Kidney epithelial cell (primary cell): Measurements from ENCODE around the gene PLXNA2. TPM values are rescaled to one million over a fixed set of nuclear protein-coding genes. Genes with fewer than 3 reads are reported as not detected.

ENCODE experiments used
- DNase-seq: peaks from one replicate; pipeline ENCODE4 v3.0.0-alpha.2; 2010; ENCODE audit warnings: low read depth
- H3K27me3 ChIP-seq: 2 replicates; pipeline ENCODE4 v1.6.0; 2011; ENCODE audit warnings: low read length; ENCODE audit not compliant: control insufficient read depth, insufficient read depth
- H3K36me3 ChIP-seq: 2 replicates; pipeline ENCODE4 v1.5.1; 2011; ENCODE audit warnings: low read length; ENCODE audit not compliant: control insufficient read depth, insufficient read depth
- H3K4me3 ChIP-seq: 2 replicates; pipeline ENCODE4 v1.5.1; 2011; ENCODE audit warnings: low read depth, mild to moderate bottlenecking, control low read depth, low read length
- total RNA-seq: library from RNA; depleted of rRNA; stranded (reverse); fragments of >200 nt; gene quantifications from 2 replicates; pipeline ENCODE4 v1.2.3, GENCODE V29; 2015
- TF ChIP-seq, protein P1 (sequence below): IDR thresholded peaks from 2 replicates; pipeline ENCODE4 v1.5.1; 2011; ENCODE audit warnings: mild to moderate bottlenecking, moderate library complexity, low read length, control low read depth, inconsistent platforms; ENCODE audit not compliant: insufficient read depth, poor library complexity, severe bottlenecking

PLXNA2 gene
- total RNA-seq, 1 donor from 2014 or later: 6.9 TPM

DNA sequence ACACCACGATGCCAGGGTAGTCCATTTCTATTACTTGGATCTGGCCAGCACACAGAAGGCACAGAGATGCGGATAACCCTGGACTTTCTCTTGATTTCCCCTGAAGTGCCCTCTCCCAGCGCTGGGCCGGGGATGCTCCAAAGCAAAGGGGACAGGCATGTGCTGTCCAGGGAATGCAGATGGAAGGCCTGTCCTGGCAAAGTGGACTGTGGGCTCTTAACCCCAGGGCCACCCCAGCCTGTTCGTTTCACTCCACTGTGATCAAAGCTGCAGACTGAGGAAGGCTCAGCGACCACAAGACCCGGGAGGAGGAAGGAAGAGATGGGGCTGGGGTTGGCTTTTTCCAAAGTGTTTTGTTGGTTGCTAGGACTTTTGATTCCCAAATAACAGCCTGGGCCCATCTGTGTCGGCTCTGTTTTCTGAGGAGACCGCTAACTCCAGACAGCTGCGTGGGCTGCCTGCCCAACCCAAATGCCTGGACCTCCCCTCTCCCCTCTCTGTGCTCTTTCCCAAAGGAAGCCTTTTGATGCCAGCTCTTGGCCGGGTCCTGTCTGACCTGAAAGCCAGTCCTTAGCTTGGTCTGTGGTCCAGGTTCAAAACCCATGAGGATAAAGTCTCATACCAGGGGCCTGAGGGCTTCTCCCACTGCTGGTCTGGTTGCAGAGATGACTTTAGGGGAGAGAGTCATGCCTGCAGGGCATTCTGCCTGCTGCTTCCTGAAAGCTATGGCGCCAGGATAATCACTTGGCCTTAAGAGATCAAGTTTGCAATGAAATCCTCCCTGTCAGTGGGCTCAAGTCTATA is 213.7 kb downstream of the PLXNA2 start:
- no peak overlapping the region for H3K4me3 ChIP-seq
- DNase-seq: no peak
- H3K36me3 ChIP-seq: peaks cover 1% of the 10 kb centered on the region
- TF ChIP-seq, protein P1, sequence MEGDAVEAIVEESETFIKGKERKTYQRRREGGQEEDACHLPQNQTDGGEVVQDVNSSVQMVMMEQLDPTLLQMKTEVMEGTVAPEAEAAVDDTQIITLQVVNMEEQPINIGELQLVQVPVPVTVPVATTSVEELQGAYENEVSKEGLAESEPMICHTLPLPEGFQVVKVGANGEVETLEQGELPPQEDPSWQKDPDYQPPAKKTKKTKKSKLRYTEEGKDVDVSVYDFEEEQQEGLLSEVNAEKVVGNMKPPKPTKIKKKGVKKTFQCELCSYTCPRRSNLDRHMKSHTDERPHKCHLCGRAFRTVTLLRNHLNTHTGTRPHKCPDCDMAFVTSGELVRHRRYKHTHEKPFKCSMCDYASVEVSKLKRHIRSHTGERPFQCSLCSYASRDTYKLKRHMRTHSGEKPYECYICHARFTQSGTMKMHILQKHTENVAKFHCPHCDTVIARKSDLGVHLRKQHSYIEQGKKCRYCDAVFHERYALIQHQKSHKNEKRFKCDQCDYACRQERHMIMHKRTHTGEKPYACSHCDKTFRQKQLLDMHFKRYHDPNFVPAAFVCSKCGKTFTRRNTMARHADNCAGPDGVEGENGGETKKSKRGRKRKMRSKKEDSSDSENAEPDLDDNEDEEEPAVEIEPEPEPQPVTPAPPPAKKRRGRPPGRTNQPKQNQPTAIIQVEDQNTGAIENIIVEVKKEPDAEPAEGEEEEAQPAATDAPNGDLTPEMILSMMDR: no peak
- no peaks in the 10 kb centered on the region for H3K27me3 ChIP-seq

DNA sequence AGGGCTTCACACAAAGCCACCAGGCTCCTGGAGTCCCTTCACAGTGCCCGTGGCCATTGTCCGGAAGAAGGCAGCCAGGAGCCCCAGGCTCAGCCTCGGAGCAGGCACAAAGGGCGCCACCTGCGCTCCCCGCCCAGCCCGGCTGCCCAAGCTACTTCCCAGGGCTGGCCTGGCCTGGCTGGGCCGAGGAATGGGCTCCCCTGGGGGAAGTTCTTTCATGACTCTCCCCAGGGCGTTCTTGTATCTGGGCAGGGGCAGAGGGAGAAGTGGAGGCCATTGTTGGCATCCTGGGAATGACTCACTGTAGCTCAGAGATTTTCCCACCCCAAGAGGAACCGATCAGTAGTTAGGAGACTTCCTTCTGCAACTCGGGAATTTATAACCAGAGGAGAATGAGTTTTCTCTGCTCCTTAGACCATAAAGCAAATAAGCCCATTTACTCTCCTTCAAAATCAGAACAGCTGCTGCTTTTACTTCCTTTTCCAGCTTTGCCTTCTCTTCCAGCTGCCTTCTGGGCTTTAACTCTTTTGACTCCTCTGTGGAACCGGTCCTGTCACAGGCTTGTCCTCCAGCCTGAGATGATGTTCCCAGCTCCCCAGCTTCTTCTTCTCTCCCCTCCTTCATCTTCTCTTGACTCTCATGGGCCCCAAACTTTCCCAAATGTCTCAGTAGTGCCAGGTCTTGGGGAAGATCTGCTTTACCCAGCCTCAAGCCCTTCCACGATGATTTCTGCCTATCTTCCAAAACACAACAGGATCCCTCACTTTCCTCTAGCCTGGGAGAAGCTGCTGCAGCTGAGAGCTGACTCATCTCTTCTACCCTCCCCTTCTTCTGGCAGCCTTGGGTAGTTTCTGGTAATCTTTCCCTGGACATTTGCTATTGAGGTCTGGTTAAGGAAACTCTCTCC is 214.6 kb downstream of the PLXNA2 start:
- Histone ChIP-seq H3K36me3 (peaks cover 1% of the 10 kb centered on the region), H3K27me3 (no peaks in the 10 kb centered on the region), H3K4me3 (no peak overlapping the region)
- TF ChIP-seq, protein P1: no peak
- DNase-seq: no peak

DNA sequence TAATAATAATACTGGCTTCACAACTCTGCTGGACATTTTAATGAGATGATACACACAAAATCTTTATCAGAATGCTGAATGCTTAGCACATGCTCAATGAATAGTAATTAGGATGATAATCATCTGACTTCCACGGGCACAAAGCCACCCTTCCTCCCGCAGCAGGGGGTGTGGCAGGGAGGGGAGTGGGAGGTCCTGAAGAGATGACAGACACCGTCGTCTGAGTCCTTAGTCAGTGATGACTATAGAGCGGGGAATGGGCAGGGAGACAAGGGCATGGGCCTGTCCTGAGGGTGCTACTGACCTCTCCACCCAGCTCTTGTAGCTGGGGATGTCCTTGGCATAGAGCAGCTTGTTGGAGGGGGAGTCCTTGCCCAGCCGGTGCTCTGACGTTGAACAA is 215.7 kb downstream of the PLXNA2 start:
- Histone ChIP-seq H3K27me3 (no peaks in the 10 kb centered on the region), H3K36me3 (peaks cover 1% of the 10 kb centered on the region), H3K4me3 (no peak overlapping the region)
- TF ChIP-seq, protein P1: no peak
- no peak for DNase-seq

DNA sequence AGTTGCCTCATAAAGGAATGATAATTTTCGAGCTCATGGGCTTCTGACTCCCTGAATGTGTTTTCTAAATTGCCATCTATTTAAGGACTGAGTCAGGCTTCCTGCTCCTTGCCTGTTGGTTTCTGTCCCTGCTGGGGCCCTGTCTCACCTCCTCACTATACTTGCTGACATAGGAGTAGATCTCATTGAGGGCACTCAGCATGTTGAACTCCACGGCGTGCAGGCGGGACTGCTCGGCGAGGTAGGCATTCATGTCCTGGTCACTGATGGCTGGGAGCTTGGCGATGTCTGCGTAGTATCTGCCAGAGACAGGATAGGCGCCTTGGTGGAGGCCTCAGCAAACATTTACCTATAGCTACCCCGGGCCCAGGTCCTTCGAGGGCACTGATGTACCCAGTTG is 216.3 kb downstream of the PLXNA2 start:
- TF ChIP-seq, protein P1: no peak
- no peak overlapping the region for H3K4me3 ChIP-seq
- H3K27me3 ChIP-seq: no peaks in the 10 kb centered on the region
- DNase-seq: no peak
- peaks cover 1% of the 10 kb centered on the region for H3K36me3 ChIP-seq

DNA sequence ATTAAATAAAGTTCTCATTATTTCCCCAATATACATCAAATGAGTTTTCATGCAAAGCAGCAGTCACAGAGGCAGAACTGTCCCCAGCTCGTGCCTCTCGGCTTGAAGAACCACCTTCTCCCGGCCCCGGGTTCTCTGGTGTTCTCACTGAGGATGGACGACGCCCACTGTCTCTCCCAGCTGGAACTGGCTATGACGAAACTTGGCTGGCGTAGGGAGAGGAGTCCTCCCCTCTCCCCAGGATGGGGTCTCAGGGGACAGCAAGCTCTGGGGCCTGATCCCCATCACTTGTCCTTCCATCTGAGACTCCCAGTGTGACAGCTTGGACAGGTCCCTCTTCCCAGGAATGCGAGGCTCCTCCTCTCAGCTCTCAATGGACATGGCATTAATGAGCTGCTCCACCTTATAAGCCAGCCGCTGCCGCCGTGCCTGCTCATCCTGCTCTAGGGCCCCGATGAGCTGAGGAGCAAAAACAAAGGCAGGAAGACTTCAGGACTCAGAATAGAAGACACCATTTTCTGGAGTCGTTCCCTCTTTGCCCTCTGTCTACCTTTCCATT is 217.2 kb downstream of the PLXNA2 start:
- Histone ChIP-seq H3K36me3 (peaks cover 1% of the 10 kb centered on the region), H3K4me3 (no peak overlapping the region), H3K27me3 (no peaks in the 10 kb centered on the region)
- TF ChIP-seq, protein P1: no peak
- DNase-seq: no peak
